ENCODE measurements around the gene MYH6.

Gene MYH6

GRCh38 chr14:23355871-23356435 lies 52.1 kb downstream of the MYH6 start:
- no peak for DNase-seq (ENCODE audit: low spot score)

- DNase-seq (ENCODE audit: low spot score) = no peak
These were observed 53.1 kb downstream of the MYH6 start for GRCh38 chr14:23354990-23355389.

GRCh38 chr14:23353433-23353780 lies 54.7 kb downstream of the MYH6 start:
- no peak for DNase-seq (ENCODE audit: low spot score)

GRCh38 chr14:23352506-23353432 lies 55.3 kb downstream of the MYH6 start, which contains the start of gene SLC22A17:
Gene SLC22A17, minus strand, starts transcription at chr14:23352887.
- no peak for DNase-seq (ENCODE audit: low spot score)

- no peak for DNase-seq (ENCODE audit: low spot score)
These were observed 56.2 kb downstream of the MYH6 start for GRCh38 chr14:23351681-23352505.

- no peak for DNase-seq (ENCODE audit: low spot score)
These were observed 58.8 kb downstream of the MYH6 start for GRCh38 chr14:23349156-23349845.

GRCh38 chr14:23348297-23348655 lies 59.8 kb downstream of the MYH6 start:
- no peak for DNase-seq (ENCODE audit: low spot score)

- no peak for DNase-seq (ENCODE audit: low spot score)
These were observed 60.4 kb downstream of the MYH6 start for GRCh38 chr14:23347406-23348296.

- no peak for DNase-seq (ENCODE audit: low spot score)
These were observed 61.2 kb downstream of the MYH6 start for GRCh38 chr14:23346693-23347405.

- no peak for DNase-seq (ENCODE audit: low spot score)
These were observed 61.9 kb downstream of the MYH6 start for GRCh38 chr14:23345987-23346692.

GRCh38 chr14:23344481-23344880 lies 63.6 kb downstream of the MYH6 start:
- no peak for DNase-seq (ENCODE audit: low spot score)

- DNase-seq (ENCODE audit: low spot score) = no peak
These were observed 68.4 kb downstream of the MYH6 start for GRCh38 chr14:23339506-23340268.

- no peak for DNase-seq (ENCODE audit: low spot score)
These were observed 72.5 kb downstream of the MYH6 start for GRCh38 chr14:23335623-23336022.

All from hematopoietic multipotent progenitor cell treated with erythropoietin and hydrocortisone succinate and interleukin-3 and kit ligand, for 15 days (in vitro differentiated cells).